Stimulated activated CD8-positive, alpha-beta memory T cell treated with anti-CD3 and anti-CD28 coated beads, Interleukin-4, amount 100 ng/mL, for 4 hours (primary cell): ENCODE measurements around the gene ADGRV1.

Source experiments
- DNase-seq, 2 donors: peaks; one replicate each; pipeline ENCODE4 v3.0.0-alpha.2; 2020; ENCODE audit warnings: low read depth in 2 of 2, low spot score in 1 of 2

Gene ADGRV1

GRCh38 chr5:90866915-90867731, 308.5 kb downstream of the ADGRV1 start:
- DNase-seq: no peak

- no peak for DNase-seq
Measured at GRCh38 chr5:90868799-90869198, 310.2 kb downstream of the ADGRV1 start.

DNA sequence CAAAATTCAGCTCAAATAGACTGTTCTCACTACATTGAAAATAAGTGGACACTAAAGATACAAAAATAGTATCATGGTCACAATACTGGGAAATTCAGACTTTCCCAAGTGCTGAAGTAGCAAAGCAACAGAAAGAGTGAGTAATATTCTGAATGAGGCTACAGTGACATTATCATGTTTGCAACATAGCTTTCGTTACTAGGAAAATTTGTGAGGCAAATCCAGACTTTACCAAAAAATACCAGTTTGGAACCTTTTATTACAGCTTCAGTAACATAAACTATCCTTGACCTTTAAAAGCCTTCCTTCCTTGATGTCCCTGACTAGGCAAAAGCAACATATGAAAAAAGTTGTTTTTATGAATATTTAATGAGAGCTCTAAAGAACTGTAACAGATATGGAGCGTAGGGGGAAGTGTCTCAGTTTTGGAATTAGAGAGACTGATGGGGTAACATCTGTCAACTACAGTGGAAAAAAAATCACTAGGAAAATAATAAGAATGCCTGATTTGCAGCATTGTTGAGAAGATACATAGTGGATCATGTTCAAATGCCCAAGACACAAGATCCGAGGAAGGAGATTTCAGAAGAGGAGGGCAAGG, 312.9 kb downstream of the ADGRV1 start:
- DNase-seq: no peak

DNA sequence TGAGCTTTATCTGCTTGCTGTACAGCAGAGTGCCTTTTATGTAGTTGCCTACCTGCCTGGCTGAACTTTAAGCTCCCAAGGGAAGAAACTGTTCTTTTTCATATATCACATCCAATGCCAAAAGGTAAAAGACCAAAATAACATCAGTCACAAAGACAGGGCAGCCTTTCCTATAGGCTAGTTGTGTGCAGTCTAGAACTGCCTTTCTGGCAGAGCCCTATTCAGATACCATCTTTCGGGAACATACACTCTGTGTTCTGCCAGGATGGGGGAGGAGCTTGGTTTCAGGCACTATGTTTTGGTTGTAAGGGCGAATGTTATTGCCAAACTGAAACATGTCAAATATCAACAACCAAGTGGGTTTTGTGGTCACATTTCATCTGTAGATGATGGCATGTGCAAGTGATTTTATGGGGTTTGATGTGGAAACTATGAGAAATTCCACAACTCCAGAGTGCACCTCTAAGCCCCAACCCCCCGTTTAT, 314.5 kb downstream of the ADGRV1 start:
- no peak for DNase-seq

DNA sequence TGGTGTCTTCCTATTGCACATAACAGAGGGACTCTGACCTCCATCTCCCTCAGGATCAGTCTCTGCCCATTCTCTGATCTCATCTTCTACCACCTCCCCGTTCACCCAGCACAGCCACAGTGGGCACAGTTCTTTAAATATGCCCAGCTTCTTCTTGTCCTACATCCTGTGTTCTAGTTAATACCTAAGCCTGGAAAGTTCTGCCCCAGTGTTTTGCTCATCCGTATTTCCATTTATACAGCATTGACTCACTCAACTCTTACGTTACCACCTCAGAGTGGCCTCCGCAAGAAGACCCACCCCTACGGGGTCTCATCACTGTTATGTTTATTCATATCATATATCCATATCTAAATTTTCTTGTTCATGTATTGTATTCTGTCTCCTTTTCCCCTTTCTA, 315.5 kb downstream of the ADGRV1 start:
- DNase-seq: no peak

DNA sequence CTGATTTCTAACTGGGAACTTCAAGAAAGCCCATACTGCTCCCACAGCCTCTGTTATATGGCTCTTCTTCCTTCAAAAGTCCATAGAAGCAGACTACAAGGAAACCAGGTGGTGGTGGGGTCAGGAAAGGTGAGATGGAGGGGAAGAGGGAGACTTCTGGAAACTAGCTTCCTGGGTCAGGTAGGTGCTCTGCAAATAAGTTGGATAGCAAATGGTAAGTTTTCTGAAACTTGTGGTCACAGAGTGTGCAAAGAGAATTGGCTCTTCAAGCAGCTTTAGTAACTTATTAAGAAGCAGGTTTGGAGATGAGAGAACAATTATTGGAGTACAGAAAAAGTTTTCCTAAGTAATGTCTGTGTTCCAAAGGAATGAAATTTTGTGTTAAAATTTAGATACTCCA, 316.9 kb downstream of the ADGRV1 start:
- no peak for DNase-seq

DNA sequence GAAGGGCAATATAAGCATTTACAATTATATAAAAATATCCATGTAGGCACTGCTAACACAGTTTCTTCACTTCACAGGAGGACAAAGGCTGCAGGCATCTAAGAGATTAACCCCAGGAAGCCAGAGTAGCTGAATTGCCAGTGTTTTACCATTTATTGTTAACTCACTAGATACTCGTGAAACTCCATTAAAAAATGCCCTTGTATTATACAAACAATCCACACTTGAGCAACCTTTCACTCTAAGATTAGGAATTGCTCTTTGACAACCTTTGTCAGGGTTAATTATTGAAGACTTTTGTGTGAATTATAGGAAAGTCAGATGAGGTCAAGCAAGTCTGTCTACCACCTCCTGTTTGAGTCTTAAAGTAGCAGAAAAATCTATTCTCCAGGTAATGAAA, 317.8 kb downstream of the ADGRV1 start:
- no peak for DNase-seq

- no peak for DNase-seq
Measured at GRCh38 chr5:90877049-90877448, 318.5 kb downstream of the ADGRV1 start.

GRCh38 chr5:90878081-90878480, 319.5 kb downstream of the ADGRV1 start:
- no peak for DNase-seq

DNA sequence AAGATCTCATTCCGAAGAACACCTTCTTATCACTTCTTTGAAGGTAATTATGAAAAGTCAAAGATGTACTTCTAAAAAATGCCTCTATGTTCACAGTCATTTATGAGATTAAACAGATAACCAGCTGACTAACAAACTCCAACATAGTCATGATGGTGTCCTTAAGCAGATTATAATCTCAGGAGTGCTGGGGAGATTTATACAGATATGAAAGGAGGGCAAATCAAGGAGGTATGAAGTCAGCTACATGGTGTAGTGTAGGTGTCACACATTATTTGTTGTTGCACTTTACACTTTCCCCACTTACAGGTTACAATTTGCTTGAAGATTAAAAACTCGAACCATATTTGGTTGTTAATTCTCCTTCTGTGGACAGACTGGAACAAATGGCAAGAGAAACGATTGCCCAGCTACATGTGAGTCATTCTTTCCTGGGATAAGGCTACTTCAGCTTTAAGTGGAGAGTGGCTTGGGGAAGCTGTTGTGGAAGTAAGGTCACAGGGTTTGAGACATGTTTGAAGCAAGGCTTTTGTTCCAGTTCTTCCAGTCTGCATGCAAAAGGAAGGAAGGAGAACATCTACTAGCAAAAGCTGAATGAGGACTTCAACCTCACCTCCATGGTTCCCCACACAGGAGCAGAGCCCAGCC, 320.1 kb downstream of the ADGRV1 start:
- no peak for DNase-seq

GRCh38 chr5:90881626-90882150, 323.1 kb downstream of the ADGRV1 start:
- no peak for DNase-seq

DNA sequence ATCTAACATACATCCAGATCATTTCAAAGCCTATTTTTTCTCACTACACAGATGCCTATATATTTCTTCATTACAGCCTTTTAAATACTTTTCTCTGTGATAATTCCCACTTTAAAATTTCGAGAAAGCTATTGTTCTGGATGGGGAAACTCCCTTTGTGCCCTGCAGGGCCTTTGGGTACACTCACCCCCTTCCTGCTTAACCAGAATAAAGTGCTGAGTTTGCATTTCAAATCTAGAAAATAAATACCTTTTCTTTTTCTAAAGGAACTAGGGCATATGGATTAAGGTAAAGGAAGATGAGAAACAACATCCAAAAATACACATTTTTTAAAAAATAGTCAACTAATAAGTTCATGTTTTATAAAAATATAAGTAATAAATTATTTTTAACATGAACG, 323.9 kb downstream of the ADGRV1 start:
- no peak for DNase-seq

GRCh38 chr5:90885180-90885868, 326.7 kb downstream of the ADGRV1 start:
- DNase-seq: no peak

DNA sequence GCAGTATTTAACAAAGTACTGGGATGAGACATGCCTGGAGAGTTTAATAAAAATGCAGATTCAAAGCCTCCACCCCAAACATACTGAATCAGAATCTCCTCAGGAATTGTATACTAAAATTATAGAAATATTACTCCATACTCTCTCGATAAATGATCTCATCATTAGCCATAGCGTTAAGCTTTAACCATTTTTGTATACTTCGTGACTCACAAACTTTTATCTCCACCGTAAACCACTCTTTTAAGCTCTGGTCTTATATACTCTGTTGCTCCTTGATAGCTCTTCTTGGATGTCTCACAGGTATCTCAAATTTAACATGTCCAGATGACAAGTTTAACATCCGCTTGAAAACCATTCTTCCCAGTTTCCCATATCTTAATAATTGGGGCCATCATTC, 327.8 kb downstream of the ADGRV1 start:
- DNase-seq: no peak

- no peak for DNase-seq
Measured at GRCh38 chr5:90888511-90889324, 330.1 kb downstream of the ADGRV1 start.

DNA sequence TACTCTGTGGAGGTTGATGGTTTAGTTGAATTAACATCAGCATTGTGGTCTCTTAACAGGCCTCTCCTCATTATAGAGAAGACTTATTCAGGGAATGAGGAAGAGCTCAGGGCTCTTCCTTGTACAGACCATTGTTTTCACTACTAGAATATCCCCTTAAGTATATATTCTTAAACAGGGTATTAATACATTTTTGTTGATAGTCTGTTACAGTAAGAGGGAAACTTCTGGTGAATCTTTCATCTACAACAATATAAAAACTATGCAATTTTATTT, 330.7 kb downstream of the ADGRV1 start:
- no peak for DNase-seq

DNA sequence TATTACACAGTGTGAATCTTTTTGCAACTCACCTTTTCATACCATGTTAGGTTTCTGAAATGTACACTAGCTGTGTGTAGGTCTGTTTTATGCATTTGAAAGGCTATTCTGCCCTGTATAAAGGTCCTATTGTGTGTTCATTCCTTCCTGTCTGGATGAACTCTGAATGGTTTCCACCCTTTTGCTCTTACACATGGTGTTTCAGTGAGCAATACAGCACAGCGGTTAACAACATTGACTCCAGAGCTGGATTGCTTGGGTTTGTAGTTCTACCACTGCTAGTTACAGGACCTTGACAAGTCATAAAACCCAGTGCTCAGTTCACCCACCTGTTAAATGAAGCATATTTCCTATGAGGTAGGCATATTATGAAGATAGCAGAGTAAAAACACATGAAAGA, 331.6 kb downstream of the ADGRV1 start:
- no peak for DNase-seq

DNA sequence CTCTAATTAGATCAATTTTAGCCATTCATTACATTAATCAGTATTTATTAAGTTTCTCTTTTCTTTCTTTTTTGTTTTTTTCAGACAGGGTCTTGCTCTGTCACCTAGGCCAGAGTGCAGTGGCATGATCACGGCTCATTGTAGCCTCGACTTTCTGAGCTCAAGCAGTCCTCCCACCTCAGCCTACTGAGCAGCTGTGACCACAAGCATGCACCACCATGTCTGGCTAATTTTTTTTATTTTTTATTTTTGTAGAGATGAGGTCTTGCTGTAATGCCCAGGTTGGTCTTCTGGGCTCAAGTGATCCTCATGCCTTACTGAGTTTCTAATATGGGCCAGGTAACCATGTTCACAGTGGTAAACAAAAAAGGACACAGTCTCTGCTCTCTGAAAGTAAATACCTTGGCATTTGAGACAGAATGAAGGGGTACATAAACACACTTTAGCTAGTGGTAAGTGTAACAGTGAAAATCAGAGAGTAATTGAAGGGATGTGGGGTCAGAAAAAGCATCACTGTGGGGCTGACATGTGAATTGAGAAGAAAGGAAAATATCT, 336.3 kb downstream of the ADGRV1 start:
- no peak for DNase-seq

DNA sequence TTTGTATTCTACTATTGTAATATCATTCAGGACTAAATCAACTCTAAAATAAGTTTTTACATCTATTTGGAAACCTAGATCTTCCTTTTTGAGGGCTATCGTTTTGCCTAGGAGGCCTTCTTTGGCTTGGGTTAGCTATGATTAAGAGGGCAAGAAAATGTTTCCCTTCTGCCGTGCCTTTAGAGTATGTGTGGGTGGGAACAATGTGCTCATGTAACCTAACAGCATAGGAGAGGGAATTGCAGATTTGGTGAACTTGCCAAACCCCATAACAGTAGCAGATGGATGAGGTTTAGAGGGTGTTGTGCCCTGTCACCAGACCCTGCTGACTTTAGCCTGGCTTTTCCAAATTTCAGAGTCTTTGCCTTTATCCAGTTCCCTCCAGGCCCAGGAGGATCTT, 339.0 kb downstream of the ADGRV1 start:
- DNase-seq: no peak

GRCh38 chr5:90898326-90899013, 339.9 kb downstream of the ADGRV1 start:
- no peak for DNase-seq
